ENCODE results near the gene NCOA1.

GRCh38 chr2:24651643-24652003 lies 160.6 kb downstream of the NCOA1 start:
- no peak for TF ChIP-seq POLR2A (IDR thresholded peaks at IDR 0.05; ENCODE audit: low read depth, low read length)
- no peak for TF ChIP-seq POLR2AphosphoS5 (IDR thresholded peaks at IDR 0.05; ENCODE audit: low read depth, low read length)
- TF ChIP-seq POU2F2 (IDR thresholded peaks at IDR 0.05; ENCODE audit: low read depth, low read length) = no peak
- no peak for TF ChIP-seq SPI1 (IDR thresholded peaks at IDR 0.05; ENCODE audit: low read depth, low read length)

Measured in GM12891 (cell line).